ENCODE measurements around the gene LONP1.
"Not testable (repeated sequence)": the region's sequence is repeated elsewhere in the genome, so short reads cannot be mapped to it uniquely, and the experiment has no call there.

LONP1 gene

DNA sequence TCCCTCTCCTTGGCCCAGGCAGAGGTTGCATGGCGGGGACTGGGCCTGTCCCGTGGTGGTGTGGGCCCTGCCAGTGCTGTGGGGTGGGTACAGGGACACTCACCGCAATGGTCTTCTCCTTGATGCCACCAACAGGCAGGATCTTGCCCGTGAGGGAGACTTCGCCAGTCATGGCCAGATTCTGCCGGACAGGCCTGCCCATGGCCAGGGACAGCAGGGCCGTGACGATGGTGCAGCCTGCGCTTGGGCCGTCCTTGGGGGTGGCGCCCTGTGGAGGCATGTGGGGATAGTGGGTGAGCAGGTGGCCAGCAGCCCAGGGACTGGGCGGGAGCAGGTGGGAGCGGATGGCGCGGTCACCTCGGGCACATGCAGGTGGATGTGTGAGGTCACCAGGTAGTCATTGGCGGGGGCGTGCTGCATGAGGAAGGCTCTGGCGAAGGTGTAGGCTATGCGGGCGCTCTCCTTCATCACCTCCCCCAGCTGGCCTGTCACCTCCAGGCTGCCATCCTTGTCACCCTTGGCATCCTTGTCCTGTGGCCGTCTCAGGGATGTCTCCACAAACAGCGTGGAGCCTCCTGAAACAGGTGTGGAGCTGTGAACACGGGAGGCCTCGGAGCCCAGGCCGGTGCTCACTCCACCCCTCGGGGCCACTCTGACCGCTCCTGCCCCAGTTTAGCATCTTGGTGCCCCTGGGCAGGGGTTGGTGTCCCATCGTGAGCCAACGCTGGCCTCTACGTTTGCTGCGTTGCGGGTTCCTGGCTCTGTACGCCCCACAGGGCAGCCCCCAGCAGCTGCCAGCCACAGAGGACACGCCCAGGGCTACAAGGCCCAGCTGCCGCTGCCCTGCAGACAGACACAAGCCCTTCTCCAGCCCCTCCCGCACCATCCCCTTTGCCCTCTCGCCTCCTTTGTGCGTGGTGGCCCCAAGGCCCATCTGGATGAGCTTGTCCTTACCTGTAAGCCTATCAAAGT, 26.5 kb downstream of the LONP1 start:
- no peak for DNase-seq (ENCODE audit: low read depth)

DNA sequence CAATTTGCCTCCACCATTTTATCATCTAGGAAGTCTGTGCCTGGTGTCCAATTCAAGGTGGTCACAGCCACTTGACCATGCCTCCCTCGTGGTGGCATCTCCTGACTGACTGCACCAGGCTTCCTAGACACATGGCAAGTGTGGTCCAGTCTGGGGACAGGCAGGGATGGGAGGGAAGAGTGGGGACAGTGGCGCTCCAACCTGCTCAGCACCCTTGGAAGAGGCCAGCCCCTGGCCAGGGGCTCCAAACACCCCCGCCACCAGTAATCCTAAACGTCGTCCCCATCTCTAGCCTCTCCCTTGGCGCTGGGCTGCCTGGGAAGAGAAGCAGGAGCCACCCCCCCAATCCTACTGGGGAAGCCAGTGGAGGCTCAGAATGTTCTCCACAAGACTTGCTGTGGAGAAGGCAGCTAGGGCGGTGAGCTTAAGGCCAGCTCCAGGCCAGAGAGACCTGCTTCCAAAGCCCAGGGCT, 27.2 kb downstream of the LONP1 start:
- DNase-seq (ENCODE audit: low read depth) = no peak

DNA sequence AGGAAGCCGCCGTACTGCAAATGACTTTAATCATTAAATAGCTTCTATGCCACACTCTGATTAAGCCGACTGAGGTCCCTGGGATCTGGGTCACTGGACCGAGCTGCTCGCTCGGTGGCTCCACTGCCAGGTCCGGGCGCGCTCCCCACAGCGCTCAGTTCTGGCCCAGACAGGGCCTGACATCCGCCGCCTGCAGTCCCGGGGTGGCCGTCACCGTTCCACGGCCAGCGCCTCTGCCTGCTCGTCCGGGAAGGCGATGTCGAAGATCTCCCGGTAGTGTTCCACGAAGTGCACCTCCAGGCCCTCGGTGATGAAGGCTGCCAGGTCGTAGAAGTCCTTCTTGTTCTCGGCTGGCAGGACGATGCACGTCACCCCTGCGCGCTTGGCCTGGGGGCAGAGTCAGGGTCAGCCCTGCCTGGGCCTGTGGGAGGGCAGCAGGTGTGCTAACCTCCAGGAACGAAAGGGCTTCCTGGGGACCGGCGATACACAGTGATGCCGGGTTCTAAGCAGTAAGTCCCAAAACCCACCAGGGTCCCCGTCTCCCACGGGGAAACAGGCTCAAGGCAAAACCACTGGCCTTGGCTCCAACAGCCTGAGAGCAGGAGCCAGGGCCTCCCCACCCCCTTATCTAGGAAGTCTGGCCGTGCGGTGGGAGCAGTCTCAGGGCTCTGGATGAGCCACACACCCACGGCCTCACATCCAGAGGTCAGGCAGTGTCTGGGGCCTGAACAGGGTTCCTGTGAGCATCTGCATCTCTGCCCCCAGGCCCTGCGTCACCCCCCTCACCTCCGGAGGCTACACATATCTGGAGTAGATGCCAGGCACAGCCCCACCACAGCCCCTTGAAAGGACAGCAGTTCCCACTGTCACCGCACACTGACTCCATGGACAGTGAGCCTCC, 27.9 kb downstream of the LONP1 start:
- DNase-seq (ENCODE audit: low read depth) = no peak

DNA sequence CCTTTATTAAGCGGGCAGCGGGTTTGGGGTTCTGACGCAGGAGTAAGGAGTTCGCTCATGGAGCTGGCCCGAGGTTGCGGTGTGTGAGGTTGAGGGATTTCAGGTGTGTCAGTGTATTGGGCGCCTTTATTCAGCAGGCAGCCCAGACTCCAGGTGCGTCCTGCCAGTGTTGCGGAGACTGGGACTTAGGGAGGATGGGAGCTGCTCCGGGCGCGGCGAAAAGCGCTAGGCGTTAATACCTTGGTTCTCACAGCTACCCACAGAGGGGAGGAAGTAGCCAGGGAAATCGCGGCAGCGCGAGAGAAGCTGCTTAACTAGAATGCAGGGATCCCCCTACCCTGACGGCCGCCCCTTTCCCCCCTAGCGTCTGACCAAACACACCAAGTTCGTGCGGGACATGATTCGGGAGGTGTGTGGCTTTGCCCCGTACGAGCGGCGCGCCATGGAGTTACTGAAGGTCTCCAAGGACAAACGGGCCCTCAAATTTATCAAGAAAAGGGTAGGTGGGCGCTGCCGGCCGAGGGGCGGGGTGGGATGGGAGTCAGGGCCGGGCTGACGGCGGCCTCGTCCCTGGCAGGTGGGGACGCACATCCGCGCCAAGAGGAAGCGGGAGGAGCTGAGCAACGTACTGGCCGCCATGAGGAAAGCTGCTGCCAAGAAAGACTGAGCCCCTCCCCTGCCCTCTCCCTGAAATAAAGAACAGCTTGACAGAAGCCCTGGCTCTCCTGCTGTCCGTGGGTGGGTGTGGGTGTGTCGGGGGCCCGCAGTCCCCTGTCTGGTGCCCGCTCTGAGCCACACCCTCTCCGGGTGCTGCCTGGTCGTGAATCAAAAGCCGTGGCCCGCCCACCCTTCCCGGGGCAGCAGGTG, 28.8 kb downstream of the LONP1 start:
- peak; percentile 67 for DNase-seq (ENCODE audit: low read depth)

DNA sequence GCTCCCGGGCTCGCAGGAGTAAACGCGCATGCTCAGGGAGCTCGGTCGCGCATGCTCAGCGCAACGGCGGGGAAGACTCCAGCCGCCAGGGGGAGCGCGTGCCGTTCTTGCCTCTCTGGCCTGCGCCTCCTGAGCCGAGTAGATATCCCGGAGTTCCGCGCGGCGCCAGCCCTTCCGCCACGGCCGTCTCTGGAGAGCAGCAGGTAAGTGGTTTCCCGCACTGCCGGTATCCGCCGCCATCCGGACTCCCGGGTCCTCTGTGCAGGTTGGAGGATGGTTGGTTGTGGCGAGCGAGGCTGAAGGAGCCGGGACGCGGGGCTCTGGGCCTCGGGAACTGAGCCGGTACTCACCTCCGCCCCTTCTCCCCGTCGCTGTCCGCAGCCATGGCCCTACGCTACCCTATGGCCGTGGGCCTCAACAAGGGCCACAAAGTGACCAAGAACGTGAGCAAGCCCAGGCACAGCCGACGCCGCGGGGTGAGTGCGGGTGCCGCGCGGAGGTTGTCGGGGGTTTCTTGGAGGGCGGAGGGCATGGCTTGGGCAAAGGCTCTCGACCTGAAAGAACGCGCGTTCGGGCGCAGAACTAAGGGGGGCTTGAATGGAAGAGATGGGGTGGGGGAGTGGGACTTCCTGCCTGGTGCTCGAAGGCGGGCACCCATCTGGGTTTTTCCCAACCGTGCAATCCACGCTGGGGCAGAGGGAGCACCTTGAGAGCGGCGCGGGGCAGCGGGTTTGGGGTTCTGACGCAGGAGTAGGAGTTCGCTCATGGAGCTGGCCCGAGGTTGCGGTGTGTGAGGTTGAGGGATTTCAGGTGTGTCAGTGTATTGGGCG, 29.6 kb downstream of the LONP1 start, which contains the start of gene RPL36:
TSS of gene RPL36 (plus strand) at position 171 of the 830 bp plus-strand sequence. CDS start at position 384, 213 bp downstream.
- peak; percentile 95 for DNase-seq (ENCODE audit: low read depth)

DNA sequence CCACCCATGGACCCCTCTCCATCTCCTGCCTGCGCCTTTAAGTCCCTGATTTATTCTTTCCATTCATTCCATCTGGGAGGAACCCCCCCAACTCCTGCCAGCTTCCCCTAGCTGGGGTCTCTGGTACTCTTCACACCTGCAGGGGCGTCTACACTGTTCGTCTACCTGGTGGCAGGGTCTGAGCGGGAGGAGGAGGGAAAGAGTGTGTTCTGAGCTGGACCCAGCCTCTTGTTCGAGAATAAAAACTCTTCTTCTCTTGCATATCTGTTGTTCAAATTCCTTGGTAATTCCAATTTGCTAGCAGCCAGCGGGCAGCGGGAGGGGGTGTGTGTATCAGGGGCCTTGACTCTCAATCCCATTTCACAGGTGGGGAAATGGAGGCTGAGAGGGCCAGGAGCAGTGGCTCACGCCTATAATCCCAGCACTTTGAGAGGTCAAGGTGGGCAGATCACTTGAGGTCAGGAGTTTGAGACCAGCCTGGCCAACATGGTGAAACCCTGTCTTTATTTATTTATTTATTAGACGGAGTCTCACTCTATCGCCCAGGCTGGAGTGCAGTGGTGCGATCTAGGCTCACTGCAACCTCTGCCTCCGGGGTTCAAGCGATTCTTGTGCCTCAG, 31.6 kb downstream of the LONP1 start:
- not testable (repeated sequence) for DNase-seq (ENCODE audit: low read depth)

DNA sequence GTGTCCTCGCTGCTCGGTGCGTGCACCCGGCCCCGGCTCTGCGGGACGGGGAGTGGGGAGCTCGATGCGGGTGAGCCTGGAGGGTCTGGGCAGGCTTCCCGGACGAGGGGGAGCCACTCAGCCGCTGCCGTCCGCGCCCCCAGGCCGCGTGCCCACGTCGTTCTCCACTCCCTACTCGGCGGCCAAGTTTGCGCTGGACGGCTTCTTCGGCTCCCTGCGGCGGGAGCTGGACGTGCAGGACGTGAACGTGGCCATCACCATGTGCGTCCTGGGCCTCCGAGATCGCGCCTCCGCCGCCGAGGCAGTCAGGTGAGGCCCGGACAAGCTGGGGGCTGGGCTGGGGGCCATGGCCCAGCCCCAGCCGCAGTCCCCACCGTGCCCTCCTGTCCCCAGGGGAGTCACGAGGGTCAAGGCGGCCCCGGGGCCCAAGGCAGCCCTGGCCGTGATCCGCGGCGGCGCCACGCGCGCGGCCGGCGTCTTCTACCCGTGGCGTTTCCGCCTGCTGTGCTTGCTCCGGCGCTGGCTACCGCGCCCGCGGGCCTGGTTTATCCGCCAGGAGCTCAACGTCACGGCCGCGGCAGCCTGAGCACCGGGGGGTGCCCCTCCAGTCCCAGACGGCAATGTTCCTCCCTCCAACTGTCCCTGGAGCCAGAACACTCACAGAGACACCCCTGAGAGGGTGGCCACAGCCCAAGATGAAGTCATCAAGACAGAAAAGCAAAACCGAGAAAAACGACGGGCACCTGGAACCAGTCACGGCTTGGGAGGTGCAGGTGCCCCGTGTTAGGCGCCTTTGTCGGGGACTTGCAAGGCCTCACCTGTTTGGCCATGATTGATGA, 32.4 kb downstream of the LONP1 start:
- DNase-seq (ENCODE audit: low read depth) = no peak

DNA sequence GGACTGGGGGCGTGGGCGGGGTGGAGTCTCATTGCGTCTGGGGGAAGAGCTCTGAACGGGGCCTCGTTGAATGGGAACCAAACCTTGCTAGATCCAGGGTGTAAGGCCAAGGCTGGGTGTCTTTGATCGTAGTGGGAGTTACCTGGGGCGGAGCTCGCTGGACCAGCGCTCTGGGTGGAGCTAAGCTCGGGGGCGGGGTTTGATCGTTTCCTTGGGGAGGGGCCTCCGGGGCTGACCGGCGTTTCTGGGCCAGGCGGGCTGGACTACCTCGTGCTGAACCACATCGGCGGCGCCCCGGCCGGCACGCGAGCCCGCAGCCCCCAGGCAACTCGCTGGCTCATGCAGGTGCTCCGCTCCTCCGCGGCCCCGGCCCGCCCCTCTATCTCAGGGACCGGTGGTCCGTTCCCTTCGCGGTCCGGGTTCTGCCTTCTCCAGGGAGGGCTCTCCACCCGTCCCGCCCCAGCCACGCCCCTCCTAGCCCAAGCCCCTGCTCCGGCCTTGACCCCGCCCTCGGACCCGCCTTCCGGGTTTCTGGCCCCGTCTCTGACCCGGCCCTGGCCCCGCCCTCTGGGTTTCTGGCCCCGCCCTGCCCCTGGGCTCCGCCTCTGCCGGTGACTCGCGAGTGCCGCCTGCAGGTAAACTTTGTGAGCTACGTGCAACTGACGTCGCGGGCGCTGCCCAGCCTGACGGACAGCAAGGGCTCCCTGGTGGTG, 33.1 kb downstream of the LONP1 start:
- DNase-seq (ENCODE audit: low read depth) = peak; percentile 89

DNA sequence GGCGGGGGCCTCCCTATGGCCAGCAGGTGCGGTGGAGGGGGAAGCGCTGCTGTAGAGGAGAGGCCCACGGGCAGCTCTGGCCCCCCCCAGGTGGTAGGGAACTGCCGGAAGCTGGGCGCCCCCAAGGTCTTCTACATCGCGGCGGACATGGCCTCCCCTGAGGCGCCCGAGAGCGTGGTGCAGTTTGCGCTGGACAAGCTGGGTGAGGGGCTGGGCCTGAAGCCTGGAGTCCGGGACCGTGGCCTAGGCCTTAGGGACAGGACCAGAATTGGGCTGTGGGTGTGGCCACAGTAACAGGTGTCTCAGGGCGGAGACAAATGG, 33.7 kb downstream of the LONP1 start:
- DNase-seq (ENCODE audit: low read depth) = no peak

DNA sequence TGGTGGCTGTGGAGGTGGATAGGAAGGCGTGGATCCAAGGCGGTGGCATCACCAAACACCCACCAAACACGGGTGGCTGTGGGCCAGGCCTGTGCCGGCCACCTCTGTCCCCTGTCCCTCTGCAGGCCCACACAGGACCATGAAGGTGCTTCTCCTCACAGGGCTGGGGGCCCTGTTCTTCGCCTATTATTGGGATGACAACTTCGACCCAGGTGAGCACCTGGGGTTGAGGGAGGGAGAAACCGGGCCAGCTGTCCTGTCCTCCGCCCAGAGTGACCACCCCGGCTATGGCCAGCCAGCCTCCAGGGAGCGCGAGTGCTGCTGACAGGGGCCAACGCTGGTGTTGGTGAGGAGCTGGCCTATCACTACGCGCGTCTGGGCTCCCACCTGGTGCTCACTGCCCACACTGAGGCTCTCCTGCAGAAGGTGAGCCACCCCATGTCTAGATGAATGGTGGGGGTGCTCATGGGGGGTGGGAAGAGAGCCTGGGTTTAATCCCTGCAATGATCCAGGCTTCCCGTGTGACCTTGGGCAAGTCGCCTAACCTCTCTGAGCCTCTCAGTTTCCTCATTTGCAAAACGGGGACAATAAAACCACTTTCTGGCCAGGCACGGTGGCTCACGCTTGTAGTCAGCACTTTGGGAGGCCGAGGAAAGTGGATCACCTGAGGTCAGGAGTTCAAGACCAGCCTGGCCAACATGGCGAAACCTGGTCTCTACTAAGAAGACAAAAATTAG, 35.1 kb downstream of the LONP1 start:
- no peak for DNase-seq (ENCODE audit: low read depth)

DNA sequence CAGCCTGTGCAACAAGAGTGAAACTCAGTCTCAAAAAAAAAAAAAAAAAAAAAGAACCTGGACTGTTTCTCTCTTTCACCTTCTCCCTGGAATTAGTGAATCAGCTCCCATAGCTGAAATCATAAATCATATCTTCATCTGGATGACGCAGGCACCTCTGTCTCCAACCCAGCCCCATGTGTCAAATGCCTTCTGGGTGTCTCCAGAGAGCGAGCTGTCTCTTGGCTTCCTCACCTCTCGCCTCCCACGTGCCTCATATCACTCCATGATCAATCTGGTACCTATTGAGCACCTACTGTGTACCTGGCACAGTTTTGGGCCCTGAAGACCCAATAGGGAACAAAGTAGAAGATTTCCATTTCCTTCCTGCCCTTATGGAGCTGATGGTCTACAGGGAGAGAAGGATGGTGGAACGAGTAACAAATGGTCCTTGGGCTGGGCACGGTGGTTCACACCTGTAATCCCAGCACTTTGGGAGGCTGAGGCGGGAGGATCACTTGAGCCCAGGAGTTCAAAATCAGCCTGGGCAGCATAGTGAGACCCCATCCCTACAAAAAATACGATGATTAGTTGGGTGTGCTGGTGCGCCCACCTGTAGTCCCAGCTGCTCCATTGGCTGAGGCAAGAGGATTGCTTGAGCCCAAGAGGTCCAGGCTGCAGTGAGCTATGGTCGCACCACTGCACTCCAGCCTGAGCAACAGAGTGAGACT, 36.6 kb downstream of the LONP1 start:
- no peak for DNase-seq (ENCODE audit: low read depth)

DNA sequence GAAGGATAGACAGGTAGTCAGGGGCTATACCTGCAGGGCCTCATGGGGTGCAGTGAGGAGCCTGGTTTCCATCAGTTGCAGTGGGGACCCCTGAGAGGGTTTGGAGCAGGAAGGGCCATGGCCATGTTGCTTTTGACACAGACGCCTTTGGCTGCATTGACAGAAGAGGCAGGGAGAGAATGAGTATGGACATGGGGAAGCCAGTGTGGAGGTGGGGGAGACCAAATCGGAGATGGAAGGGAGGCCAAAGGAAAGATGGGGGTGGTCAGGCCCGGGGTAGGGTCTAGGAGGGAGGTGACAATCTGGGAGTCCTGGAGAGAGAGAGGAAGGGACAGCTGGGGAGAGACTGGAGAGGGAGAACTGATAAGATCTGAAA, 37.9 kb downstream of the LONP1 start:
- no peak for DNase-seq (ENCODE audit: low read depth)

DNA sequence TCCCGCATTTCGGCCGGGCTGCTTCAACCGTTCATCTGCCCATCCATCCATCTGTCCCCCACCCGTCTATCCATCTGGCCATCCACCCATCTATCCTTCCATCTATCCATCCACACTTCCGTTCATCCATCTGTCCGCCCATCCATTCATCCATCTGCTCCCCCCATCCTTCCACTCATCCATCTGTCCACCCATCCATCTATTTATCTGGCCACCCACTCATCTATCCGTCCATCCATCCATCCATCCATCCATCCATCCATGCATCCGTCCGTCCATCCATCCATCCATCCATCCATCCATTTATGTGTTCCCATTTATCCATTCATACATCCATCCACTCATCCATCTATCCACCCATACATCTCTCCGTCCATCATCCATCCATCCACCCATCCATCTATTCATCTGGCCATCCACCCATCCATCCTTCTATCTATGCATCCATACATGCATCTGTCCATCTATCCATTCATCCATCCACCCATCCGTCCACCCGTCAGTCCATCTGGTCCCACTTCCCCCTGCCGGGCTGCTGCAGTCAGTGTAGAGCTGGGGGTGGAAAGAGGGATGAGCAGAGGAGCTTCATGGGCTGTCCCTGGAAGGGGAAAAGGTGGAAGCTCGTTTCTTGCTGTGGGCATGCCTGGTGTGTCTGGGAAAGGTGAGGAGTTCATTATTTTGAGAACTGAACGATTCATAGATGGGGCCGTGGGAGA, 38.4 kb downstream of the LONP1 start:
- DNase-seq (ENCODE audit: low read depth) = no peak

DNA sequence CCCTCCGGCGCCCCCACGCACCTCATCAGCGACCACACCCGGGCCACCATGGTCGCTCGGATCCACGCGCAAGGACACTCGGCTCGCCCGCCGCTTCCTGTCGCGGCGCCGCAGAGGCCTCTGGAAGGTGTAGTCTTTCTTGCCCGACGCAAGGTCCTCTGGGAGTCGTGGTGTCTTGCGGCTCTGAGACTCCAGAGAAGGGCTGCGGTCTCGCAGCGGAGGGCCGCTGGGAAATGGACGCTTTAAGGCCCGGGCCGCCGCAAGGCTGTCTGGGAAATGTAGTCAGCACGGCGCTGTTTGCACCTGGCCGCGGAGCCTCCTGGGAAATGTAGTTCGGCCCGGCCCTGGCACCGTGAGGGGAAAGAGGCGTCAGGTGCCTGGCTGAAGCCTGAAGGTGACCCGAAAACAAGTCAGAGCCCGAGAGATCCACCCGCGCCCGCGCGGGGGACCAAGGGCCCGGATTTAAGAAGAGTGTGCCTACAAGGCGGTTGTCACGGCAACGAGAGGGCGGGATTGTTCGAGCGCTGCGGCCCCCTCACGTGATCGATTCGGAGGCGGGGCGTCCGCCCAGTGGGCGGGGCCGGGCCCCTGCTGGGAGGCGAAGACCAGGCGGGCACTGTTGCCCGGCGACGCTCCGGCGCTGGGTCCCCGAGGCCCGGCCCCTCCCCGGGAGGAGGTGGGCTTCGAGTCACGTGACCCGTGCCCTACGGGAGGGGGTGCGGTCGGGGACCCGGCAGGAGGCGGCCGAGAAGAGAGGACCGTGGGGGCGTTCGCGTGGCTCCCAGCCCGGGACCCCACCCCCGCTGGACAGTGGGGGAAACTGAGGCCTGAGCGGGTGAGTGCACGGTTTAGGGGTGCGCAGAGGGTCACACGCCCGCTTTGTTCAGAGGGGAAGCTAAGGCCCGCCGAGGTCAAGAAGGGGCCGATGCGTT, 39.2 kb downstream of the LONP1 start, which contains the start of the genes HSD11B1L and MICOS13:
TSS of gene HSD11B1L (plus strand) at position 591 of the 932 bp plus-strand sequence. CDS start 3,806 bp downstream, outside the sequence.
TSS of gene MICOS13 (minus strand) at position 80 of the 932 bp plus-strand sequence. CDS start at position 50, 30 bp downstream.
- DNase-seq (ENCODE audit: low read depth) = peak; percentile 98

DNA sequence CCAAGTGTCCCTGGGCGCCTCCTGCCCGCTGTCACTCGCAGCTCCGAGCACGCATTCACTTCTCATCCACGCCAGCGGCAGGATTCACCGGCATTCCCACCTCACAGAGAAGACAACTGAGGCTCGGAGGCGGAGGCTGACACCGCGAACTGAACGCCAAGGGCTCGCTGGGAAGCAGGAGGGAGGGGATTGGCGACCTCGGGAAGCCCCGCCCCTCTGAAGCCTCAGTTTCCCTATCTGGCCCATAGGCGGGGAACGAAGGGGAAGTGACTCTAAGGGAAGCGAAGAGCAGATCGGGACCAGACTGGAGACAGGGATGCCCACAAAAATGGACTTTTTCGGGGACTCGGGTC, 39.9 kb downstream of the LONP1 start:
- no peak for DNase-seq (ENCODE audit: low read depth)
